ENCODE data around the gene STRADB.

DNA sequence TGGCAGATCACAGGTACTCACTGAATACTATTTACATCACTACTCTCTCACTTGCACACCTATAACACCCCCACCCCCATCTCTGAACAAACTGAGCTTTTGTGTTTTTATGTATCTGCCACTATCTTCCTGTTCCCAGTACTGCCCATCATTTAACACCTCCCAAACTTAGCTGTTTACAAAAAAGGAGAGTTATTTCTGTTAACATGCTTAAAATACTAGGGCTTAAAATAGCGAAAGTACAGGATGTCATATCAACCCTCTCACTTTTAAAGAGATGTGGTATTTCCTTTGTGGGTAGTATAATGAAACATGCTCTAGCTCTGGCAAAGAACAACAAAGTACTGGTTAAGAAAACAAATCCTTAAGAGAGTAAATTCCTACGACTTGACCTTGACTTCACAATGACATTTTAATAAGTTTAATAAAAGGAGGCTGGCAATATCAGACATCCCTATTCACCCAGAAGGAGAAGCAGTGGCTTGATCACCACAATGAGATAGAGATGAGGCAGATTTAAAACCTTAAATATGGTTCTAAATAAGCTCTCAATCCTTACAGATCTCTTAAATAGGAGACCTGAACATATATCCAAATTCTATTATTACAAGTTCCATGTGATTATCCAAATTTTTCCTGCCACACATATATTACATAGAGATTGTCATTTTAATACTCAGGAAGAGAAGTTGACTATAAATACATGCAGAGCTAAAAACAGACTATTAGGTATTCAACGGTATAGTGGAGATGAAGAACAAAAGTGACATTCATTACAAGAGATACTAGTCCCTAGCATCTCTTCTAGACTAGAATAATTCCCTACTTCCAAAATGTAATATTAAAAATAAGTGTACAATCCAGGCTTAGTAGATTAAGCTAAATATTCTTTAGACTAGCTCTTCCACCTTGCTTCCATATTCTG lies 37.2 kb upstream of the STRADB start:
- TF ChIP-seq ZNF639 (tag by site-specific recombination; IDR thresholded peaks at IDR 0.05) (no peak), TCF7L2 (IDR thresholded peaks at IDR 0.05; ENCODE audit: borderline replicate concordance, low read depth, low read length) (no peak), ZNF311 (tag by site-specific recombination; IDR thresholded peaks at IDR 0.05; ENCODE audit: borderline replicate concordance) (no peak), ZNF248 (tag by site-specific recombination; IDR thresholded peaks at IDR 0.05) (no peak), ZNF354C (tag by site-specific recombination; IDR thresholded peaks at IDR 0.05; ENCODE audit: borderline replicate concordance, low read depth) (no peak), ZNF335 (tag by site-specific recombination; conservative IDR thresholded peaks at IDR 0.05) (no peak), ZNF404 (tag by site-specific recombination; IDR thresholded peaks at IDR 0.05) (no peak)
- TF ChIP-seq, protein P1, sequence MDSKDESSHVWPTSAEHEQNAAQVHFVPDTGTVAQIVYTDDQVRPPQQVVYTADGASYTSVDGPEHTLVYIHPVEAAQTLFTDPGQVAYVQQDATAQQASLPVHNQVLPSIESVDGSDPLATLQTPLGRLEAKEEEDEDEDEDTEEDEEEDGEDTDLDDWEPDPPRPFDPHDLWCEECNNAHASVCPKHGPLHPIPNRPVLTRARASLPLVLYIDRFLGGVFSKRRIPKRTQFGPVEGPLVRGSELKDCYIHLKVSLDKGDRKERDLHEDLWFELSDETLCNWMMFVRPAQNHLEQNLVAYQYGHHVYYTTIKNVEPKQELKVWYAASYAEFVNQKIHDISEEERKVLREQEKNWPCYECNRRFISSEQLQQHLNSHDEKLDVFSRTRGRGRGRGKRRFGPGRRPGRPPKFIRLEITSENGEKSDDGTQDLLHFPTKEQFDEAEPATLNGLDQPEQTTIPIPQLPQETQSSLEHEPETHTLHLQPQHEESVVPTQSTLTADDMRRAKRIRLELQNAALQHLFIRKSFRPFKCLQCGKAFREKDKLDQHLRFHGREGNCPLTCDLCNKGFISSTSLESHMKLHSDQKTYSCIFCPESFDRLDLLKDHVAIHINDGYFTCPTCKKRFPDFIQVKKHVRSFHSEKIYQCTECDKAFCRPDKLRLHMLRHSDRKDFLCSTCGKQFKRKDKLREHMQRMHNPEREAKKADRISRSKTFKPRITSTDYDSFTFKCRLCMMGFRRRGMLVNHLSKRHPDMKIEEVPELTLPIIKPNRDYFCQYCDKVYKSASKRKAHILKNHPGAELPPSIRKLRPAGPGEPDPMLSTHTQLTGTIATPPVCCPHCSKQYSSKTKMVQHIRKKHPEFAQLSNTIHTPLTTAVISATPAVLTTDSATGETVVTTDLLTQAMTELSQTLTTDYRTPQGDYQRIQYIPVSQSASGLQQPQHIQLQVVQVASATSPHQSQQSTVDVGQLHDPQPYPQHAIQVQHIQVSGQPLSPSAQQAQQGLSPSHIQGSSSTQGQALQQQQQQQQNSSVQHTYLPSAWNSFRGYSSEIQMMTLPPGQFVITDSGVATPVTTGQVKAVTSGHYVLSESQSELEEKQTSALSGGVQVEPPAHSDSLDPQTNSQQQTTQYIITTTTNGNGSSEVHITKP (tag by site-specific recombination; IDR thresholded peaks at IDR 0.05), result no peak
- TF ChIP-seq, protein P2, sequence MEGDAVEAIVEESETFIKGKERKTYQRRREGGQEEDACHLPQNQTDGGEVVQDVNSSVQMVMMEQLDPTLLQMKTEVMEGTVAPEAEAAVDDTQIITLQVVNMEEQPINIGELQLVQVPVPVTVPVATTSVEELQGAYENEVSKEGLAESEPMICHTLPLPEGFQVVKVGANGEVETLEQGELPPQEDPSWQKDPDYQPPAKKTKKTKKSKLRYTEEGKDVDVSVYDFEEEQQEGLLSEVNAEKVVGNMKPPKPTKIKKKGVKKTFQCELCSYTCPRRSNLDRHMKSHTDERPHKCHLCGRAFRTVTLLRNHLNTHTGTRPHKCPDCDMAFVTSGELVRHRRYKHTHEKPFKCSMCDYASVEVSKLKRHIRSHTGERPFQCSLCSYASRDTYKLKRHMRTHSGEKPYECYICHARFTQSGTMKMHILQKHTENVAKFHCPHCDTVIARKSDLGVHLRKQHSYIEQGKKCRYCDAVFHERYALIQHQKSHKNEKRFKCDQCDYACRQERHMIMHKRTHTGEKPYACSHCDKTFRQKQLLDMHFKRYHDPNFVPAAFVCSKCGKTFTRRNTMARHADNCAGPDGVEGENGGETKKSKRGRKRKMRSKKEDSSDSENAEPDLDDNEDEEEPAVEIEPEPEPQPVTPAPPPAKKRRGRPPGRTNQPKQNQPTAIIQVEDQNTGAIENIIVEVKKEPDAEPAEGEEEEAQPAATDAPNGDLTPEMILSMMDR (tag by site-specific recombination; IDR thresholded peaks at IDR 0.05), result no peak
